ENCODE data around the gene FSTL5.

Gene FSTL5

GRCh38 chr4:161926033-161926828 lies 237.6 kb downstream of the FSTL5 start:
- H3K4ac ChIP-seq (ENCODE audit: low read length): no peak overlapping the region
- no peak overlapping the region for H3K14ac ChIP-seq (ENCODE audit: low read length)
- H3K27me3 ChIP-seq (ENCODE audit: control insufficient read depth in 3 of 3, insufficient read depth in 3 of 3, low read depth in 1 of 3, low read length in 3 of 3): no peaks in the 10 kb centered on the region
- H2BK12ac ChIP-seq (ENCODE audit: low read length): no peak overlapping the region
- H3K4me1 ChIP-seq (ENCODE audit: control insufficient read depth in 2 of 2, insufficient read depth in 1 of 2, low read depth in 1 of 2, low read length in 2 of 2): no peaks in the 10 kb centered on the region
- H3K23ac ChIP-seq (ENCODE audit: low read depth, low read length, poor library complexity): no peak overlapping the region
- H3K36me3 ChIP-seq (replicated peaks in 1 of 2; ENCODE audit: control insufficient read depth in 2 of 2, insufficient read depth in 2 of 2, low read length in 2 of 2): no peaks in the 10 kb centered on the region
- WGBS, 2 donors (ENCODE audit: extremely low coverage in 2 of 2, insufficient read length in 2 of 2, insufficient replicate concordance in 1 of 2): no CpG with 5 or more reads among the region's 6 CpGs
- H3K4me2 ChIP-seq (ENCODE audit: insufficient read depth, low read length, poor library complexity, severe bottlenecking): no peak overlapping the region
- H3K9me3 ChIP-seq (replicated peaks in 1 of 2; ENCODE audit: control insufficient read depth in 2 of 2, insufficient read depth in 1 of 2, low read depth in 1 of 2, low read length in 2 of 2): no peaks in the 10 kb centered on the region
- no peak overlapping the region for H2BK5ac ChIP-seq (ENCODE audit: low read length)
- no peak overlapping the region for H2AFZ ChIP-seq (ENCODE audit: low read length)
- H2BK15ac ChIP-seq (ENCODE audit: low read length): no peak overlapping the region
- H3K9ac ChIP-seq (ENCODE audit: low read depth, low read length, poor library complexity): no peak overlapping the region
- H2AK5ac ChIP-seq (ENCODE audit: low read depth, low read length): no peak overlapping the region
- H3K18ac ChIP-seq (ENCODE audit: low read length): no peak overlapping the region
- no peak overlapping the region for H4K8ac ChIP-seq (ENCODE audit: low read depth, low read length)
- no peak overlapping the region for H3K27ac ChIP-seq (replicated peaks; ENCODE audit: low read length)
- H2BK120ac ChIP-seq (ENCODE audit: low read depth, low read length): no peak overlapping the region
- no peak for DNase-seq (ENCODE audit: low spot score)
- no peaks in the 10 kb centered on the region for H3K79me1 ChIP-seq (ENCODE audit: low read depth, low read length)
- H3K4me3 ChIP-seq (ENCODE audit: low read length in 2 of 2): no peak overlapping the region
- no peak overlapping the region for H4K91ac ChIP-seq (ENCODE audit: low read depth, low read length, poor library complexity)

GRCh38 chr4:161920304-161921052 lies 243.3 kb downstream of the FSTL5 start:
- no peak overlapping the region for H2AK5ac ChIP-seq (ENCODE audit: low read depth, low read length)
- no peak overlapping the region for H3K4me3 ChIP-seq (ENCODE audit: low read length in 2 of 2)
- H3K4me1 ChIP-seq (ENCODE audit: control insufficient read depth in 2 of 2, insufficient read depth in 1 of 2, low read depth in 1 of 2, low read length in 2 of 2): peaks cover 0 to 3% of the 10 kb centered on the region in 2 donors
- no peaks in the 10 kb centered on the region for H3K27me3 ChIP-seq (ENCODE audit: control insufficient read depth in 3 of 3, insufficient read depth in 3 of 3, low read depth in 1 of 3, low read length in 3 of 3)
- no peak overlapping the region for H4K91ac ChIP-seq (ENCODE audit: low read depth, low read length, poor library complexity)
- no peak overlapping the region for H3K4me2 ChIP-seq (ENCODE audit: insufficient read depth, low read length, poor library complexity, severe bottlenecking)
- H3K36me3 ChIP-seq (replicated peaks in 1 of 2; ENCODE audit: control insufficient read depth in 2 of 2, insufficient read depth in 2 of 2, low read length in 2 of 2): no peaks in the 10 kb centered on the region
- no peaks in the 10 kb centered on the region for H3K9me3 ChIP-seq (replicated peaks in 1 of 2; ENCODE audit: control insufficient read depth in 2 of 2, insufficient read depth in 1 of 2, low read depth in 1 of 2, low read length in 2 of 2)
- H2BK5ac ChIP-seq (ENCODE audit: low read length): no peak overlapping the region
- H2BK120ac ChIP-seq (ENCODE audit: low read depth, low read length): no peak overlapping the region
- H3K18ac ChIP-seq (ENCODE audit: low read length): no peak overlapping the region
- WGBS, 2 donors (ENCODE audit: extremely low coverage in 2 of 2, insufficient read length in 2 of 2, insufficient replicate concordance in 1 of 2): no CpG with 5 or more reads among the region's 3 CpGs
- no peak overlapping the region for H2BK15ac ChIP-seq (ENCODE audit: low read length)
- no peak overlapping the region for H3K9ac ChIP-seq (ENCODE audit: low read depth, low read length, poor library complexity)
- no peak overlapping the region for H3K23ac ChIP-seq (ENCODE audit: low read depth, low read length, poor library complexity)
- H3K79me1 ChIP-seq (ENCODE audit: low read depth, low read length): no peaks in the 10 kb centered on the region
- H3K4ac ChIP-seq (ENCODE audit: low read length): no peak overlapping the region
- H2AFZ ChIP-seq (ENCODE audit: low read length): peak overlapping the region; percentile 64
- no peak overlapping the region for H4K8ac ChIP-seq (ENCODE audit: low read depth, low read length)
- H3K27ac ChIP-seq (replicated peaks; ENCODE audit: low read length): no peak overlapping the region
- H2BK12ac ChIP-seq (ENCODE audit: low read length): no peak overlapping the region
- H3K14ac ChIP-seq (ENCODE audit: low read length): no peak overlapping the region
- DNase-seq (ENCODE audit: low spot score): no peak

- Histone ChIP-seq H3K27me3 (ENCODE audit: control insufficient read depth in 3 of 3, insufficient read depth in 3 of 3, low read depth in 1 of 3, low read length in 3 of 3) (no peaks in the 10 kb centered on the region), H2BK12ac (ENCODE audit: low read length) (no peak overlapping the region), H3K36me3 (replicated peaks in 1 of 2; ENCODE audit: control insufficient read depth in 2 of 2, insufficient read depth in 2 of 2, low read length in 2 of 2) (no peaks in the 10 kb centered on the region), H3K18ac (ENCODE audit: low read length) (no peak overlapping the region), H3K9ac (ENCODE audit: low read depth, low read length, poor library complexity) (no peak overlapping the region), H3K27ac (replicated peaks; ENCODE audit: low read length) (no peak overlapping the region), H3K23ac (ENCODE audit: low read depth, low read length, poor library complexity) (no peak overlapping the region), H2BK5ac (ENCODE audit: low read length) (no peak overlapping the region), H2BK120ac (ENCODE audit: low read depth, low read length) (no peak overlapping the region), H4K8ac (ENCODE audit: low read depth, low read length) (no peak overlapping the region), H3K14ac (ENCODE audit: low read length) (no peak overlapping the region), H2BK15ac (ENCODE audit: low read length) (no peak overlapping the region), H3K79me1 (ENCODE audit: low read depth, low read length) (no peaks in the 10 kb centered on the region), H2AFZ (ENCODE audit: low read length) (peak overlapping the region; percentile 64), H4K91ac (ENCODE audit: low read depth, low read length, poor library complexity) (no peak overlapping the region), H3K4me1 (ENCODE audit: control insufficient read depth in 2 of 2, insufficient read depth in 1 of 2, low read depth in 1 of 2, low read length in 2 of 2) (peaks cover 0 to 3% of the 10 kb centered on the region in 2 donors), H3K4ac (ENCODE audit: low read length) (no peak overlapping the region), H3K4me2 (ENCODE audit: insufficient read depth, low read length, poor library complexity, severe bottlenecking) (no peak overlapping the region), H3K4me3 (ENCODE audit: low read length in 2 of 2) (no peak overlapping the region), H2AK5ac (ENCODE audit: low read depth, low read length) (no peak overlapping the region), H3K9me3 (replicated peaks in 1 of 2; ENCODE audit: control insufficient read depth in 2 of 2, insufficient read depth in 1 of 2, low read depth in 1 of 2, low read length in 2 of 2) (no peaks in the 10 kb centered on the region)
- no peak for DNase-seq (ENCODE audit: low spot score)
- no CpG with 5 or more reads among the region's 3 CpGs for WGBS, 2 donors (ENCODE audit: extremely low coverage in 2 of 2, insufficient read length in 2 of 2, insufficient replicate concordance in 1 of 2)
Observed at GRCh38 chr4:161919442-161920220, 244.2 kb downstream of the FSTL5 start.

- no peaks in the 10 kb centered on the region for H3K36me3 ChIP-seq (replicated peaks in 1 of 2; ENCODE audit: control insufficient read depth in 2 of 2, insufficient read depth in 2 of 2, low read length in 2 of 2)
- H2BK15ac ChIP-seq (ENCODE audit: low read length): no peak overlapping the region
- no CpG with 5 or more reads among the region's 1 CpG for WGBS, 2 donors (ENCODE audit: extremely low coverage in 2 of 2, insufficient read length in 2 of 2, insufficient replicate concordance in 1 of 2)
- H2AFZ ChIP-seq (ENCODE audit: low read length): no peak overlapping the region
- no peak overlapping the region for H2BK120ac ChIP-seq (ENCODE audit: low read depth, low read length)
- H3K4me3 ChIP-seq (ENCODE audit: low read length in 2 of 2): no peak overlapping the region
- H3K4ac ChIP-seq (ENCODE audit: low read length): no peak overlapping the region
- no peaks in the 10 kb centered on the region for H3K79me1 ChIP-seq (ENCODE audit: low read depth, low read length)
- H3K9ac ChIP-seq (ENCODE audit: low read depth, low read length, poor library complexity): no peak overlapping the region
- H3K18ac ChIP-seq (ENCODE audit: low read length): no peak overlapping the region
- H3K9me3 ChIP-seq (replicated peaks in 1 of 2; ENCODE audit: control insufficient read depth in 2 of 2, insufficient read depth in 1 of 2, low read depth in 1 of 2, low read length in 2 of 2): no peaks in the 10 kb centered on the region
- no peak for DNase-seq (ENCODE audit: low spot score)
- H3K14ac ChIP-seq (ENCODE audit: low read length): no peak overlapping the region
- H2BK12ac ChIP-seq (ENCODE audit: low read length): no peak overlapping the region
- H3K4me1 ChIP-seq (ENCODE audit: control insufficient read depth in 2 of 2, insufficient read depth in 1 of 2, low read depth in 1 of 2, low read length in 2 of 2): peaks cover 0 to 3% of the 10 kb centered on the region in 2 donors
- no peak overlapping the region for H3K4me2 ChIP-seq (ENCODE audit: insufficient read depth, low read length, poor library complexity, severe bottlenecking)
- no peak overlapping the region for H3K27ac ChIP-seq (replicated peaks; ENCODE audit: low read length)
- no peaks in the 10 kb centered on the region for H3K27me3 ChIP-seq (ENCODE audit: control insufficient read depth in 3 of 3, insufficient read depth in 3 of 3, low read depth in 1 of 3, low read length in 3 of 3)
- H4K91ac ChIP-seq (ENCODE audit: low read depth, low read length, poor library complexity): no peak overlapping the region
- H2AK5ac ChIP-seq (ENCODE audit: low read depth, low read length): no peak overlapping the region
- H4K8ac ChIP-seq (ENCODE audit: low read depth, low read length): no peak overlapping the region
- no peak overlapping the region for H3K23ac ChIP-seq (ENCODE audit: low read depth, low read length, poor library complexity)
- no peak overlapping the region for H2BK5ac ChIP-seq (ENCODE audit: low read length)
Observed at GRCh38 chr4:161916035-161916434, 247.8 kb downstream of the FSTL5 start.

Data from neuronal stem cell (in vitro differentiated cells).